H9 (cell line): ENCODE results near the gene SAMM50. TPM values are rescaled to one million over a fixed set of nuclear protein-coding genes. Genes with fewer than 3 reads are reported as not detected.
A peak's percentile ranks its signal among the peaks of the same experiment; 100 is the strongest.

ENCODE experiments used
- DNase-seq: peaks from one replicate; pipeline ENCODE4 v3.0.0-alpha.2; 2017
- H2AFZ ChIP-seq: one replicate; pipeline ENCODE4 v1.6.1; 2013; ENCODE audit warnings: mild to moderate bottlenecking, low read length, control low read depth, moderate library complexity
- H2AK5ac ChIP-seq: 2 replicates; pipeline ENCODE4 v1.6.1; 2013; ENCODE audit warnings: low read length, control low read depth, mixed read lengths; ENCODE audit not compliant: insufficient read length
- H2BK120ac ChIP-seq: one replicate; pipeline ENCODE4 v1.6.1; 2013; ENCODE audit warnings: low read depth, mild to moderate bottlenecking, low read length, control low read depth, inconsistent platforms; ENCODE audit not compliant: poor library complexity, severe bottlenecking
- H2BK12ac ChIP-seq: 2 replicates; pipeline ENCODE4 v1.6.1; 2013; ENCODE audit warnings: low read length, control low read depth, mixed read lengths, low read depth; ENCODE audit not compliant: insufficient read length
- H2BK15ac ChIP-seq: 2 replicates; pipeline ENCODE4 v1.6.1; 2013; ENCODE audit warnings: low read depth, low read length, control low read depth
- H2BK20ac ChIP-seq: one replicate; pipeline ENCODE4 v1.6.1; 2013; ENCODE audit warnings: low read depth, mild to moderate bottlenecking, low read length, control low read depth, inconsistent platforms; ENCODE audit not compliant: poor library complexity, severe bottlenecking
- H2BK5ac ChIP-seq: 2 replicates; pipeline ENCODE4 v1.6.1; 2013; ENCODE audit warnings: low read length, control low read depth, mixed read lengths; ENCODE audit not compliant: insufficient read length
- H3K14ac ChIP-seq: 2 replicates; pipeline ENCODE4 v1.6.1; 2013; ENCODE audit warnings: low read length, control low read depth; ENCODE audit not compliant: insufficient read depth
- H3K18ac ChIP-seq: 2 replicates; pipeline ENCODE4 v1.6.1; 2013; ENCODE audit warnings: low read depth, mild to moderate bottlenecking, mixed read lengths, low read length, control low read depth; ENCODE audit not compliant: insufficient read length
- H3K23ac ChIP-seq: 2 replicates; pipeline ENCODE4 v1.6.1; 2013; ENCODE audit warnings: low read length, control low read depth, mixed read lengths, low read depth; ENCODE audit not compliant: insufficient read length
- H3K23me2 ChIP-seq: 2 replicates; pipeline ENCODE4 v1.6.1; 2013; ENCODE audit warnings: low read depth, mild to moderate bottlenecking, mixed read lengths, low read length, control low read depth; ENCODE audit not compliant: insufficient read length, poor library complexity, severe bottlenecking
- H3K27ac ChIP-seq: 2 replicates; pipeline ENCODE4 v1.5.1; 2013; ENCODE audit warnings: low read length, control low read depth, mixed read lengths, low read depth; ENCODE audit not compliant: insufficient read length
- H3K27me3 ChIP-seq: 2 replicates; pipeline ENCODE4 v1.6.1; 2013; ENCODE audit warnings: low read length, control low read depth, inconsistent platforms; ENCODE audit not compliant: insufficient read depth
- H3K4ac ChIP-seq: 2 replicates; pipeline ENCODE4 v1.6.1; 2013; ENCODE audit warnings: low read depth, mild to moderate bottlenecking, control low read depth, inconsistent platforms, low read length, moderate library complexity
- H3K4me1 ChIP-seq: 2 replicates; pipeline ENCODE4 v1.6.1; 2013; ENCODE audit warnings: low read length, control low read depth, inconsistent platforms; ENCODE audit not compliant: insufficient read depth
- H3K4me2 ChIP-seq: 2 replicates; pipeline ENCODE4 v1.6.1; 2013; ENCODE audit warnings: low read length, control low read depth, mixed read lengths; ENCODE audit not compliant: insufficient read length, insufficient read depth
- H3K56ac ChIP-seq: 2 replicates; pipeline ENCODE4 v1.6.1; 2013; ENCODE audit warnings: low read depth, mild to moderate bottlenecking, mixed read lengths, low read length, control low read depth; ENCODE audit not compliant: insufficient read length
- H3K79me1 ChIP-seq: 2 replicates; pipeline ENCODE4 v1.6.1; 2013; ENCODE audit warnings: low read depth, mild to moderate bottlenecking, moderate library complexity, low read length, control low read depth, inconsistent platforms; ENCODE audit not compliant: insufficient read depth, poor library complexity, severe bottlenecking
- H3K79me2 ChIP-seq: 2 replicates; pipeline ENCODE4 v1.6.1; 2013; ENCODE audit warnings: low read length, control low read depth, inconsistent platforms; ENCODE audit not compliant: insufficient read depth
- H3K9ac ChIP-seq: 2 replicates; pipeline ENCODE4 v1.6.1; 2013; ENCODE audit warnings: low read length, control low read depth, mixed read lengths; ENCODE audit not compliant: insufficient read length; ENCODE audit errors: extremely low read depth
- H3K9me3 ChIP-seq: one replicate; pipeline ENCODE4 v1.6.1; 2013; ENCODE audit warnings: low read depth, low read length, inconsistent platforms; ENCODE audit not compliant: control insufficient read depth
- H3T11ph ChIP-seq: one replicate; pipeline ENCODE4 v1.6.1; 2013; ENCODE audit warnings: mild to moderate bottlenecking, low read length, control low read depth, inconsistent platforms
- H4K20me1 ChIP-seq: one replicate; pipeline ENCODE4 v1.6.1; 2013; ENCODE audit not compliant: control insufficient read depth, insufficient read length, insufficient read depth
- H4K5ac ChIP-seq: 2 replicates; pipeline ENCODE4 v1.6.1; 2013; ENCODE audit warnings: low read depth, mild to moderate bottlenecking, mixed read lengths, low read length, control low read depth; ENCODE audit not compliant: insufficient read length
- H4K8ac ChIP-seq: replicated peaks from 2 replicates; pipeline ENCODE4 v1.6.1; 2013; ENCODE audit warnings: low read length, control low read depth, mixed read lengths, low read depth; ENCODE audit not compliant: insufficient read length
- H4K91ac ChIP-seq: 2 replicates; pipeline ENCODE4 v1.6.1; 2013; ENCODE audit warnings: low read depth, mild to moderate bottlenecking, moderate library complexity, mixed read lengths, low read length, control low read depth; ENCODE audit not compliant: insufficient read length
- H3K27ac Mint-ChIP-seq, 3 experiments: 2 replicates in 2 of 3; 3 replicates in 1 of 3; pipeline ENCODE4 v1.8.0; 2020 to 2021; ENCODE audit warnings: mixed read lengths in 3 of 3, mild to moderate bottlenecking in 1 of 3, moderate library complexity in 1 of 3
- H3K27me3 Mint-ChIP-seq: 2 replicates; pipeline ENCODE4 v1.8.0; 2021; ENCODE audit warnings: low read depth, mild to moderate bottlenecking, moderate library complexity, mixed read lengths
- H3K36me3 Mint-ChIP-seq, 3 experiments: 2 replicates in 2 of 3; 3 replicates in 1 of 3; pipeline ENCODE4 v1.8.0; 2020 to 2021; ENCODE audit warnings: low read depth in 3 of 3, mixed read lengths in 3 of 3; ENCODE audit not compliant: insufficient read depth in 1 of 3
- H3K4me1 Mint-ChIP-seq, 2 experiments: 2 replicates each; pipeline ENCODE4 v1.8.0; 2020; ENCODE audit warnings: mixed read lengths in 2 of 2
- H3K4me3 Mint-ChIP-seq, 2 experiments: 2 replicates in 1 of 2; 3 replicates in 1 of 2; pipeline ENCODE4 v1.8.0; 2020 to 2021; ENCODE audit warnings: mild to moderate bottlenecking in 2 of 2, mixed read lengths in 2 of 2, moderate library complexity in 1 of 2
- H3K9me3 Mint-ChIP-seq, 2 experiments: 2 replicates in 1 of 2; 3 replicates in 1 of 2; pipeline ENCODE4 v1.8.0; 2020; ENCODE audit warnings: mild to moderate bottlenecking in 2 of 2, mixed read lengths in 2 of 2, moderate library complexity in 1 of 2
- WGBS: extraction: QIAGEN DNeasy Blood & Tissue Kit; methylation state at CpG from one replicate; pipeline ENCODE4 v1.1.7; 2013; ENCODE audit warnings: missing lambda C conversion rate, low lambda C conversion rate, mixed read lengths; ENCODE audit not compliant: insufficient read length; ENCODE audit errors: extremely low coverage; 5-methylcytosine and 5-hydroxymethylcytosine counted together
- total RNA-seq: library from RNA; stranded (reverse); gene quantifications from 2 replicates; pipeline ENCODE4 v1.2.1, GENCODE V29; 2021
- TF ChIP-seq, protein P1 (sequence below): fragments of 200-600 bp; sonication (generic); conservative IDR thresholded peaks from 3 replicates; pipeline ENCODE4 v1.8.0; 2021; ENCODE audit warnings: antibody characterized with exemption, mild to moderate bottlenecking

The SAMM50 gene
- total RNA-seq, 1 experiment from 2014 or later, result 57.2 TPM

DNA sequence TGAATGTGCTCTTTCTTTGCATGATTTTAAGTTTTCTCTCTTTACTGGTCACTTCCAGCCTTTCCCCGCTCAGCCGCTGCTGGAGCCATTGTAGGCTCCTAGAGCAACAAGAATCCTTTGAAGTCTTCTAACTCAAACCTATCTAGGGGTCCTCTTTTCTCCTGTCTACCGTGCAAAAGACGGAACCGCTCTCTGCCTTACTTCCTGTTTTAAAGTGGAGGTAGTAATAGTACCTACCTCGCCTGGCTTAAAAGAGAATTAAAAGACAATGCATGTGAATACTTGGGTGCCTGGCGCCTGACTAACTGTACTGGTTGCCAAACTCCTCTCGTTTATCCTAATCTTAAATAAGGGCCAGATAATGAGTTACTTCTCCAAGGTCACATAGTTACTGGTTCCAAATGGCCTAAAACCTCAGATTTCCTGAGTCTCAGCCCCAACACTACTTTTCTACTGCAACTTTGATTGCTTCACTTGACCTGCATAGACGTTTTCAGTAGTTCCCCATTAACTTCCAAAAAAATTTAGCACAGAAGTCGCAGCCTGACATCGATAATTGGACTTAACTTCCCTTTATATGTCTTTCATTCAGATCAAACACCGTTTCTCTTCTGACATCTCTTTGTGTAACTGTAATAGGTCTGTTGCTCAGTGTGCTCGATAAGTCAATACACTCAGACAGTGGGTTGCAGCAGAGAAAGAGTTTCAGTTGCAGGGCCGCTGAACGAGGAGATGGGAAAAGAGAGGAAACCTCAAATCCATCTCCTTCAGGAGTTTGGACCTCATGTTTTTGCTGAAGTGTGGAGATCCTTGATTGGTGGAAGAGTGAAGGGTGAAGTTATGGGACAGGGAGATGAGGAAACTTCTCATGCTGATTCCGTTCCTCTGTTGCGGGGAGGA, 891 bp downstream of the SAMM50 start:
- H4K91ac ChIP-seq, result no peak overlapping the region
- H3T11ph ChIP-seq, result no peak overlapping the region
- H4K8ac ChIP-seq, result no peak overlapping the region
- Mint-ChIP-seq H3K4me3 (peak overlapping the region; percentile 95 to 97), H3K4me1 (peaks cover 29 to 35% of the 10 kb centered on the region in 2 experiments), H3K27ac (peak overlapping the region; percentile 50 to 80 (median 76); a peak in 6 of 7 replicates), H3K27me3 (peaks cover 4% of the 10 kb centered on the region), H3K9me3 (no peaks in the 10 kb centered on the region), H3K36me3 (peaks cover 0 to 2% (median 0%) of the 10 kb centered on the region in 3 experiments; a peak in 1 of 7 replicates)
- no peaks in the 10 kb centered on the region for H3K79me2 ChIP-seq
- peak overlapping the region; percentile 64 for H3K4me2 ChIP-seq
- no peak overlapping the region for H2AFZ ChIP-seq
- H3K4me1 ChIP-seq, result peaks cover 8% of the 10 kb centered on the region; the same call in 1 of the 2 replicates
- peaks cover 8% of the 10 kb centered on the region for H3K23me2 ChIP-seq
- H4K5ac ChIP-seq, result no peak overlapping the region
- DNase-seq, result no peak
- H3K14ac ChIP-seq, result no peak overlapping the region
- no peaks in the 10 kb centered on the region for H3K9me3 ChIP-seq
- no peaks in the 10 kb centered on the region for H3K79me1 ChIP-seq
- no peak overlapping the region for H2BK120ac ChIP-seq
- no peak overlapping the region for H2AK5ac ChIP-seq
- TF ChIP-seq, protein P1, sequence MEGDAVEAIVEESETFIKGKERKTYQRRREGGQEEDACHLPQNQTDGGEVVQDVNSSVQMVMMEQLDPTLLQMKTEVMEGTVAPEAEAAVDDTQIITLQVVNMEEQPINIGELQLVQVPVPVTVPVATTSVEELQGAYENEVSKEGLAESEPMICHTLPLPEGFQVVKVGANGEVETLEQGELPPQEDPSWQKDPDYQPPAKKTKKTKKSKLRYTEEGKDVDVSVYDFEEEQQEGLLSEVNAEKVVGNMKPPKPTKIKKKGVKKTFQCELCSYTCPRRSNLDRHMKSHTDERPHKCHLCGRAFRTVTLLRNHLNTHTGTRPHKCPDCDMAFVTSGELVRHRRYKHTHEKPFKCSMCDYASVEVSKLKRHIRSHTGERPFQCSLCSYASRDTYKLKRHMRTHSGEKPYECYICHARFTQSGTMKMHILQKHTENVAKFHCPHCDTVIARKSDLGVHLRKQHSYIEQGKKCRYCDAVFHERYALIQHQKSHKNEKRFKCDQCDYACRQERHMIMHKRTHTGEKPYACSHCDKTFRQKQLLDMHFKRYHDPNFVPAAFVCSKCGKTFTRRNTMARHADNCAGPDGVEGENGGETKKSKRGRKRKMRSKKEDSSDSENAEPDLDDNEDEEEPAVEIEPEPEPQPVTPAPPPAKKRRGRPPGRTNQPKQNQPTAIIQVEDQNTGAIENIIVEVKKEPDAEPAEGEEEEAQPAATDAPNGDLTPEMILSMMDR, result no peak
- WGBS, result no CpG with 5 or more reads among the region's 17 CpGs
- no peak overlapping the region for H2BK12ac ChIP-seq
- H4K20me1 ChIP-seq, result no peaks in the 10 kb centered on the region
- no peak overlapping the region for H2BK20ac ChIP-seq
- H3K9ac ChIP-seq, result peak overlapping the region; percentile 60
- no peak overlapping the region for H3K27ac ChIP-seq
- H3K27me3 ChIP-seq, result no peaks in the 10 kb centered on the region
- no peak overlapping the region for H3K56ac ChIP-seq
- H3K4ac ChIP-seq, result no peak overlapping the region
- H3K23ac ChIP-seq, result no peak overlapping the region
- no peak overlapping the region for H3K18ac ChIP-seq
- H2BK5ac ChIP-seq, result no peak overlapping the region
- H2BK15ac ChIP-seq, result no peak overlapping the region
